CD14-positive monocyte (primary cell): ENCODE data around the gene DAB2IP. TPM values are rescaled to one million over a fixed set of nuclear protein-coding genes. Genes with fewer than 3 reads are reported as not detected.

Source experiments
- DNase-seq, 3 donors: peaks; one replicate each; pipeline ENCODE4 v3.0.0-alpha.2; 2011 to 2022
- H2AFZ ChIP-seq: 2 replicates; pipeline ENCODE4 v1.6.0; 2012; ENCODE audit warnings: mild to moderate bottlenecking, low read depth, low read length, inconsistent platforms; ENCODE audit not compliant: insufficient read depth, poor library complexity, severe bottlenecking
- H3K27ac ChIP-seq, 2 donors: 1 replicate in 1 of 2; 2 replicates in 1 of 2; pipeline ENCODE4 v1.5.1; 2012 to 2013; ENCODE audit warnings: low read length in 2 of 2, control low read depth in 1 of 2, inconsistent platforms in 1 of 2, low read depth in 1 of 2, mild to moderate bottlenecking in 1 of 2
- H3K27me3 ChIP-seq, 2 donors: one replicate each; pipeline versions ENCODE4 v1.6.0 to v1.6.1; 2011 to 2013; ENCODE audit warnings: low read length in 2 of 2; ENCODE audit not compliant: control insufficient read depth in 2 of 2, insufficient read depth in 2 of 2
- H3K36me3 ChIP-seq, 2 donors: replicated peaks in 1 of 2; 1 replicate in 1 of 2; 2 replicates in 1 of 2; pipeline versions ENCODE4 v1.5.1 to v1.6.1; 2012 to 2013; ENCODE audit warnings: low read length in 2 of 2, control low read depth in 1 of 2, inconsistent platforms in 1 of 2, mild to moderate bottlenecking in 1 of 2; ENCODE audit not compliant: insufficient read depth in 2 of 2, control insufficient read depth in 1 of 2
- H3K4me1 ChIP-seq, 2 donors: 1 replicate in 1 of 2; 2 replicates in 1 of 2; pipeline versions ENCODE4 v1.5.1 to v1.6.1; 2012 to 2013; ENCODE audit warnings: low read length in 2 of 2, control low read depth in 1 of 2, inconsistent platforms in 1 of 2, mild to moderate bottlenecking in 1 of 2, moderate library complexity in 1 of 2; ENCODE audit not compliant: insufficient read depth in 2 of 2, control insufficient read depth in 1 of 2
- H3K4me2 ChIP-seq: replicated peaks from 2 replicates; pipeline ENCODE3; 2012; ENCODE audit warnings: low read length, moderate library complexity, mild to moderate bottlenecking; ENCODE audit not compliant: poor library complexity, severe bottlenecking; ENCODE audit errors: extremely low read depth
- H3K4me3 ChIP-seq, 3 experiments: fragments of 200-600 bp in 1 of 3; sonication (generic) in 1 of 3; replicated peaks in 1 of 3; 1 replicate in 2 of 3; 2 replicates in 1 of 3; pipeline ENCODE4 v1.5.1; 2011 to 2013; ENCODE audit warnings: low read length in 3 of 3, mild to moderate bottlenecking in 3 of 3, control low read depth in 2 of 3, low read depth in 2 of 3, inconsistent platforms in 1 of 3, moderate library complexity in 1 of 3
- H3K79me2 ChIP-seq: 2 replicates; pipeline ENCODE4 v1.6.0; 2012; ENCODE audit warnings: mild to moderate bottlenecking, control low read depth, inconsistent platforms, low read length, moderate library complexity; ENCODE audit not compliant: insufficient read depth
- H3K9ac ChIP-seq: 2 replicates; pipeline ENCODE4 v1.6.0; 2017; ENCODE audit warnings: low read length, mild to moderate bottlenecking; ENCODE audit not compliant: insufficient read depth, poor library complexity, severe bottlenecking
- H3K9me3 ChIP-seq, 2 donors: replicated peaks in 1 of 2; 1 replicate in 1 of 2; 2 replicates in 1 of 2; pipeline versions ENCODE4 v1.5.1 to v1.6.1; 2012 to 2013; ENCODE audit warnings: low read length in 2 of 2, control low read depth in 1 of 2; ENCODE audit not compliant: control insufficient read depth in 1 of 2, insufficient read depth in 1 of 2
- H4K20me1 ChIP-seq: 2 replicates; pipeline ENCODE4 v1.6.0; 2012; ENCODE audit warnings: mild to moderate bottlenecking, low read length, control low read depth, moderate library complexity; ENCODE audit not compliant: insufficient read depth
- H3K27ac Mint-ChIP-seq, 7 donors: one replicate each; pipeline ENCODE4 v1.8.0; 2020; ENCODE audit warnings: mild to moderate bottlenecking in 7 of 7, mixed read lengths in 7 of 7, moderate library complexity in 6 of 7, inconsistent platforms in 2 of 7
- H3K27me3 Mint-ChIP-seq, 3 donors: one replicate each; pipeline ENCODE4 v1.8.0; 2021 to 2022; ENCODE audit warnings: low read depth in 3 of 3, mild to moderate bottlenecking in 3 of 3, mixed read lengths in 3 of 3, moderate library complexity in 3 of 3, inconsistent platforms in 1 of 3
- H3K36me3 Mint-ChIP-seq, 2 donors: one replicate each; pipeline ENCODE4 v1.8.0; 2020; ENCODE audit warnings: mixed read lengths in 2 of 2, inconsistent platforms in 1 of 2, mild to moderate bottlenecking in 1 of 2
- H3K4me1 Mint-ChIP-seq: one replicate; pipeline ENCODE4 v1.8.0; 2020; ENCODE audit warnings: mild to moderate bottlenecking, mixed read lengths
- H3K4me3 Mint-ChIP-seq, 2 donors: one replicate each; pipeline ENCODE4 v1.8.0; 2020; ENCODE audit warnings: mild to moderate bottlenecking in 2 of 2, mixed read lengths in 2 of 2, moderate library complexity in 1 of 2
- H3K9me3 Mint-ChIP-seq, 7 donors: one replicate each; pipeline ENCODE4 v1.8.0; 2020 to 2022; ENCODE audit warnings: mixed read lengths in 7 of 7, mild to moderate bottlenecking in 6 of 7, moderate library complexity in 6 of 7, inconsistent platforms in 2 of 7
- WGBS: methylation state at CpG from one replicate; pipeline ENCODE4 v1.1.5; 2013; ENCODE audit warnings: missing lambda C conversion rate; ENCODE audit not compliant: insufficient coverage; 5-methylcytosine and 5-hydroxymethylcytosine counted together
- intact Hi-C, 2 donors: fragments of 100-400 bp; cut with micrococcal nuclease; formaldehyde crosslinking; loops; one replicate each; pipeline versions ENCODE4 v1.15.0 to v1.15.1; 2023
- polyA plus RNA-seq, 3 donors: library from polyadenylated mRNA; depleted of rRNA in 1 of 3; unstranded in 2 of 3; stranded (reverse) in 1 of 3; fragments of 300-500 nt in 2 of 3; fragments of >200 nt in 1 of 3; fragmentation: Illumina TruSeq in 2 of 3; gene quantifications; 1 replicate in 2 of 3; 2 replicates in 1 of 3; pipeline ENCODE4 v1.2.3, GENCODE V29; 2012 to 2021
- TF ChIP-seq, protein P1 (sequence below): fragments of 200-600 bp; IDR thresholded peaks from one replicate; pipeline ENCODE4 v1.8.0; 2022; ENCODE audit warnings: antibody characterized with exemption, mild to moderate bottlenecking

DAB2IP gene
- polyA plus RNA-seq, 3 donors, result 0.13 TPM; not detected in 2

DNA sequence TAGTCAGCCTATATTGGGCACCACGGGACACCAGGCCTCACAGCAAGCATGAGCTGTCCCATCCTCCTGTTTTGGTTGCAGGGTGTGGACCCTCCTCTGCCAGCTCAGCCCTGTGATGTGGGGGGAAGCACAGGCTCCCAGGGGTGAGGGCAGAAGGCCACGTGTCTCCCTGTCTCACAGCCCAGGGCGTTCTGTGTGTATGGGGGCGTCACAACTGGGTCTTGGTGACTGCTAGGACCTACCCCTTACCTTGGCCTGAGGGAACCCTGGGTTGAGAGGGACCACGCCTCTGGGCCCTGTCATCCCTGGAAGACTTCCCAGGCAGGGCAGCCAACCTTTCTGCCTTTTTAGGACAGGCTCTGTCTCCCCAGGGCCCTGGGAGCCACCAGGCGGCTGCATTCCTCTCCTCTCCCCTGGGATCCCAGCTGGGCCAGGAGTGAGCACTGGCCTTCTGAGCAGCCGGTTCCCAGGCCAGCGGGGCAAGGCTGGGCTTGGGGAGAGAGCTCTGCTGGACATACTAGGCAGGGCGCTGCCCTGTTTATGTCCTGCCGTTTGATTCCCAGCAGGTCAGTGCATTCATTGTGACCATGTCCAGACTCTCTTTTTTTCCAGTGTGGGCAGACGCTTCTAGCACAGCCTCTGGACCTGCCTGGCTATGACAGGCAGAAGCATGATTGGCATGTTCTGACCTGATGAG lies 97.4 kb downstream of the DAB2IP start:
- TF ChIP-seq, protein P1, sequence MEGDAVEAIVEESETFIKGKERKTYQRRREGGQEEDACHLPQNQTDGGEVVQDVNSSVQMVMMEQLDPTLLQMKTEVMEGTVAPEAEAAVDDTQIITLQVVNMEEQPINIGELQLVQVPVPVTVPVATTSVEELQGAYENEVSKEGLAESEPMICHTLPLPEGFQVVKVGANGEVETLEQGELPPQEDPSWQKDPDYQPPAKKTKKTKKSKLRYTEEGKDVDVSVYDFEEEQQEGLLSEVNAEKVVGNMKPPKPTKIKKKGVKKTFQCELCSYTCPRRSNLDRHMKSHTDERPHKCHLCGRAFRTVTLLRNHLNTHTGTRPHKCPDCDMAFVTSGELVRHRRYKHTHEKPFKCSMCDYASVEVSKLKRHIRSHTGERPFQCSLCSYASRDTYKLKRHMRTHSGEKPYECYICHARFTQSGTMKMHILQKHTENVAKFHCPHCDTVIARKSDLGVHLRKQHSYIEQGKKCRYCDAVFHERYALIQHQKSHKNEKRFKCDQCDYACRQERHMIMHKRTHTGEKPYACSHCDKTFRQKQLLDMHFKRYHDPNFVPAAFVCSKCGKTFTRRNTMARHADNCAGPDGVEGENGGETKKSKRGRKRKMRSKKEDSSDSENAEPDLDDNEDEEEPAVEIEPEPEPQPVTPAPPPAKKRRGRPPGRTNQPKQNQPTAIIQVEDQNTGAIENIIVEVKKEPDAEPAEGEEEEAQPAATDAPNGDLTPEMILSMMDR, result no peak
- Histone ChIP-seq H3K9me3 (no peaks in the 10 kb centered on the region), H3K4me3 (no peak overlapping the region), H3K4me1 (no peaks in the 10 kb centered on the region), H3K36me3 (no peaks in the 10 kb centered on the region), H3K27ac (no peak overlapping the region), H2AFZ (no peak overlapping the region), H3K4me2 (no peak overlapping the region), H3K79me2 (no peaks in the 10 kb centered on the region), H4K20me1 (no peaks in the 10 kb centered on the region), H3K9ac (no peak overlapping the region), H3K27me3 (no peaks in the 10 kb centered on the region)
- no peaks in the 10 kb centered on the region for H3K4me1 Mint-ChIP-seq
- H3K27me3 Mint-ChIP-seq, result peaks cover 2 to 5% (median 2%) of the 10 kb centered on the region in 3 donors
- H3K36me3 Mint-ChIP-seq, result no peaks in the 10 kb centered on the region
- no peak overlapping the region for H3K27ac Mint-ChIP-seq
- no peak for DNase-seq
- H3K4me3 Mint-ChIP-seq, result no peak overlapping the region
- peaks cover 0 to 1% (median 0%) of the 10 kb centered on the region in 7 donors for H3K9me3 Mint-ChIP-seq
- intact Hi-C loops, result no loop called here
- 93% methylated on average over 10 of the region's 11 CpGs for WGBS

DNA sequence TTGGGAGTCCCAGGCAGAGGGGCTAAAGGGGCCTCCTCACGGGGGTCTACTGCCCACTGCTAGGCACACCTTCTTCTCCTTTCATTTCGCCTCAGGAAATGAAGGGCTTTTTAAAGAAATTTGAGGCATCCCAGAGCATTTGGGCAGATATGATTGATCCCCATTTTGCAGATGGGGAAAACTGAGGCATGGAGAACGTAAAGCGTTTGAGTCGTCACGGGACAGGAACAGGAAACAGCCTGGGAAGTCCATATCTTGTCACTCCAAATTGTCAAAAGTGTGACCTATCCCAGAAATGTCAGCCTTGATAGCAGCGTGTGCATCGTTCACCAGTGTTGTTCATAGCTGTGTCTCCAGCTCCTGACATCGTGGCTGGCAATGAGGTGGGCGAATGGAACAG lies 98.2 kb downstream of the DAB2IP start:
- H2AFZ ChIP-seq, result no peak overlapping the region
- H3K27me3 Mint-ChIP-seq, result peaks cover 2 to 5% (median 2%) of the 10 kb centered on the region in 3 donors
- no peak overlapping the region for H3K27ac Mint-ChIP-seq
- no peaks in the 10 kb centered on the region for H3K4me1 Mint-ChIP-seq
- no peaks in the 10 kb centered on the region for H3K4me1 ChIP-seq
- H3K4me3 ChIP-seq, result no peak overlapping the region
- H3K27ac ChIP-seq, result no peak overlapping the region
- 99% methylated on average over 8 of the region's 10 CpGs for WGBS
- no peaks in the 10 kb centered on the region for H3K9me3 ChIP-seq
- H3K9ac ChIP-seq, result no peak overlapping the region
- no peak for DNase-seq
- no peaks in the 10 kb centered on the region for H4K20me1 ChIP-seq
- peaks cover 0 to 1% (median 0%) of the 10 kb centered on the region in 7 donors for H3K9me3 Mint-ChIP-seq
- H3K4me2 ChIP-seq, result no peak overlapping the region
- H3K4me3 Mint-ChIP-seq, result no peak overlapping the region
- TF ChIP-seq, protein P1, result no peak
- no peaks in the 10 kb centered on the region for H3K79me2 ChIP-seq
- H3K36me3 Mint-ChIP-seq, result no peaks in the 10 kb centered on the region
- no peaks in the 10 kb centered on the region for H3K27me3 ChIP-seq
- intact Hi-C loops, result no loop called here
- H3K36me3 ChIP-seq, result no peaks in the 10 kb centered on the region
